ENCODE measurements around the gene EFNA5. TPM values are rescaled to one million over a fixed set of nuclear protein-coding genes. Genes with fewer than 3 reads are reported as not detected.

Gene EFNA5
- total and polyA plus RNA-seq, 2 experiments from 2014 or later, result 0.64 to 0.86 TPM

GRCh38 chr5:107607671-107608345, 62.9 kb downstream of the EFNA5 start:
- in situ Hi-C loops (cut with MboI), result no loop called here
- no peak for DNase-seq
- Histone ChIP-seq H3K27me3 (replicated peaks; ENCODE audit: insufficient read depth) (no peaks in the 10 kb centered on the region), H3K4me2 (ENCODE audit: unreplicated experiment) (no peak overlapping the region), H3F3A (ENCODE audit: insufficient read depth) (no peaks in the 10 kb centered on the region), H4K20me1 (ENCODE audit: insufficient read depth) (no peaks in the 10 kb centered on the region), H3K79me2 (ENCODE audit: insufficient read depth) (no peaks in the 10 kb centered on the region), H3K4me3 (no peak overlapping the region), H3K4me1 (ENCODE audit: insufficient read depth) (no peaks in the 10 kb centered on the region), H3K9me2 (ENCODE audit: insufficient read depth) (no peaks in the 10 kb centered on the region), H3K27ac (no peak overlapping the region), H3K36me3 (ENCODE audit: low read depth) (no peaks in the 10 kb centered on the region), H3K9me3 (ENCODE audit: low read depth) (no peaks in the 10 kb centered on the region), H2AFZ (no peak overlapping the region), H3K9ac (no peak overlapping the region)
- 36 to 40% methylated on average over 9 of the region's 9 CpGs for WGBS, 2 experiments (ENCODE audit: low coverage in 1 of 2, low lambda C conversion rate in 2 of 2, missing lambda C conversion rate in 2 of 2)
- TF ChIP-seq EZH2 (IDR thresholded peaks at IDR 0.05; ENCODE audit: insufficient read depth, poor library complexity, severe bottlenecking) (no peak), EZH2phosphoT487 (IDR thresholded peaks at IDR 0.05; ENCODE audit: insufficient read depth, low read depth) (no peak)

GRCh38 chr5:107607196-107607595, 63.5 kb downstream of the EFNA5 start:
- Histone ChIP-seq H3K4me1 (ENCODE audit: insufficient read depth) (no peaks in the 10 kb centered on the region), H3K79me2 (ENCODE audit: insufficient read depth) (no peaks in the 10 kb centered on the region), H3K27ac (no peak overlapping the region), H3K36me3 (ENCODE audit: low read depth) (no peaks in the 10 kb centered on the region), H3K27me3 (replicated peaks; ENCODE audit: insufficient read depth) (peaks cover 4% of the 10 kb centered on the region; the same call in 1 of the 2 replicates), H3K4me3 (no peak overlapping the region), H3F3A (ENCODE audit: insufficient read depth) (no peaks in the 10 kb centered on the region), H2AFZ (no peak overlapping the region), H4K20me1 (ENCODE audit: insufficient read depth) (no peaks in the 10 kb centered on the region), H3K9me2 (ENCODE audit: insufficient read depth) (no peaks in the 10 kb centered on the region), H3K9ac (no peak overlapping the region), H3K9me3 (ENCODE audit: low read depth) (no peaks in the 10 kb centered on the region), H3K4me2 (ENCODE audit: unreplicated experiment) (no peak overlapping the region)
- in situ Hi-C loops (cut with MboI), result no loop called here
- no peak for TF ChIP-seq EZH2 (IDR thresholded peaks at IDR 0.05; ENCODE audit: insufficient read depth, poor library complexity, severe bottlenecking)
- TF ChIP-seq EZH2phosphoT487 (IDR thresholded peaks at IDR 0.05; ENCODE audit: insufficient read depth, low read depth), result no peak
- no peak for DNase-seq
- WGBS, 2 experiments (ENCODE audit: low coverage in 1 of 2, low lambda C conversion rate in 2 of 2, missing lambda C conversion rate in 2 of 2), result 70 to 73% methylated on average over 6 of the region's 6 CpGs

- H3F3A ChIP-seq (ENCODE audit: insufficient read depth), result no peaks in the 10 kb centered on the region
- DNase-seq, result no peak
- H3K79me2 ChIP-seq (ENCODE audit: insufficient read depth), result no peaks in the 10 kb centered on the region
- in situ Hi-C loops (cut with MboI), result no loop called here
- no peaks in the 10 kb centered on the region for H3K36me3 ChIP-seq (ENCODE audit: low read depth)
- H3K9me3 ChIP-seq (ENCODE audit: low read depth), result no peaks in the 10 kb centered on the region
- peaks cover 15% of the 10 kb centered on the region for H3K27me3 ChIP-seq (replicated peaks; ENCODE audit: insufficient read depth)
- H3K4me2 ChIP-seq (ENCODE audit: unreplicated experiment), result no peak overlapping the region
- 39 to 47% methylated on average over 2 of the region's 2 CpGs for WGBS, 2 experiments (ENCODE audit: low coverage in 1 of 2, low lambda C conversion rate in 2 of 2, missing lambda C conversion rate in 2 of 2)
- H3K4me1 ChIP-seq (ENCODE audit: insufficient read depth), result no peaks in the 10 kb centered on the region
- H3K27ac ChIP-seq, result no peak overlapping the region
- no peak overlapping the region for H3K4me3 ChIP-seq
- H4K20me1 ChIP-seq (ENCODE audit: insufficient read depth), result no peaks in the 10 kb centered on the region
- no peak overlapping the region for H3K9ac ChIP-seq
- H2AFZ ChIP-seq, result no peak overlapping the region
- H3K9me2 ChIP-seq (ENCODE audit: insufficient read depth), result no peaks in the 10 kb centered on the region
- no peak for TF ChIP-seq EZH2phosphoT487 (IDR thresholded peaks at IDR 0.05; ENCODE audit: insufficient read depth, low read depth)
Observed at GRCh38 chr5:107605596-107606125, 65.1 kb downstream of the EFNA5 start.

- H3K9me2 ChIP-seq (ENCODE audit: insufficient read depth), result no peaks in the 10 kb centered on the region
- H3K27ac ChIP-seq, result no peak overlapping the region
- H3K4me2 ChIP-seq (ENCODE audit: unreplicated experiment), result no peak overlapping the region
- H3F3A ChIP-seq (ENCODE audit: insufficient read depth), result no peaks in the 10 kb centered on the region
- no peak for DNase-seq
- no peaks in the 10 kb centered on the region for H4K20me1 ChIP-seq (ENCODE audit: insufficient read depth)
- no peaks in the 10 kb centered on the region for H3K36me3 ChIP-seq (ENCODE audit: low read depth)
- in situ Hi-C loops (cut with MboI), result no loop called here
- H3K4me3 ChIP-seq, result no peak overlapping the region
- H2AFZ ChIP-seq, result no peak overlapping the region
- no peak for TF ChIP-seq EZH2 (IDR thresholded peaks at IDR 0.05; ENCODE audit: insufficient read depth, poor library complexity, severe bottlenecking)
- TF ChIP-seq EZH2phosphoT487 (IDR thresholded peaks at IDR 0.05; ENCODE audit: insufficient read depth, low read depth), result no peak
- H3K9ac ChIP-seq, result no peak overlapping the region
- no peaks in the 10 kb centered on the region for H3K4me1 ChIP-seq (ENCODE audit: insufficient read depth)
- WGBS, 2 experiments (ENCODE audit: low coverage in 1 of 2, low lambda C conversion rate in 2 of 2, missing lambda C conversion rate in 2 of 2), result 17 to 43% methylated on average over 1 to 3 of the region's 3 CpGs
- no peaks in the 10 kb centered on the region for H3K9me3 ChIP-seq (ENCODE audit: low read depth)
- peaks cover 15% of the 10 kb centered on the region for H3K27me3 ChIP-seq (replicated peaks; ENCODE audit: insufficient read depth)
- no peaks in the 10 kb centered on the region for H3K79me2 ChIP-seq (ENCODE audit: insufficient read depth)
Observed at GRCh38 chr5:107604990-107605389, 65.7 kb downstream of the EFNA5 start.
